Stimulated activated CD4-positive, alpha-beta T cell treated with anti-CD3 and anti-CD28 coated beads, Interleukin-2, amount 100 ng/mL, for 48 hours (primary cell): ENCODE measurements around the gene S100A1.
"Not testable (repeated sequence)": the region's sequence is repeated elsewhere in the genome, so short reads cannot be mapped to it uniquely, and the experiment has no call there.

ENCODE experiments used
- DNase-seq, 2 donors: peaks; one replicate each; pipeline ENCODE4 v3.0.0-alpha.2; 2020

S100A1 gene

GRCh38 chr1:153658400-153659174 is 30.4 kb downstream of the S100A1 start, which contains the start of gene SNAPIN:
Gene SNAPIN, plus strand, starts transcription at chr1:153658703. Its CDS starts 41 bp downstream, at chr1:153658744.
- peak; percentile 85 to 91 for DNase-seq

- DNase-seq: no peak
These were observed 30.9 kb downstream of the S100A1 start for GRCh38 chr1:153659175-153659534.

GRCh38 chr1:153659656-153660055 is 31.4 kb downstream of the S100A1 start:
- DNase-seq: no peak

GRCh38 chr1:153661111-153661708 is 33.0 kb downstream of the S100A1 start:
- no peak for DNase-seq

GRCh38 chr1:153662269-153662668 is 34.0 kb downstream of the S100A1 start:
- DNase-seq: no peak

- DNase-seq: no peak
These were observed 35.0 kb downstream of the S100A1 start for GRCh38 chr1:153663211-153663610.

- DNase-seq: no peak
These were observed 39.2 kb downstream of the S100A1 start for GRCh38 chr1:153667439-153667838.

GRCh38 chr1:153668672-153669071 is 40.4 kb downstream of the S100A1 start:
- not testable (repeated sequence) for DNase-seq

GRCh38 chr1:153669606-153670005 is 41.4 kb downstream of the S100A1 start:
- no peak for DNase-seq

- DNase-seq: no peak
These were observed 42.1 kb downstream of the S100A1 start for GRCh38 chr1:153670257-153670858.

- DNase-seq: peak; percentile 90 to 91
These were observed 42.8 kb downstream of the S100A1 start, which contains the start of gene ILF2 for GRCh38 chr1:153670859-153671627. Gene ILF2, minus strand, starts transcription at chr1:153670993. Its CDS starts 71 bp downstream, at chr1:153670922.

GRCh38 chr1:153671628-153672353 is 43.6 kb downstream of the S100A1 start:
- peak; percentile 41 to 49 for DNase-seq

GRCh38 chr1:153673511-153673910 is 45.3 kb downstream of the S100A1 start:
- no peak for DNase-seq

- peak; percentile 37 to 41 for DNase-seq
These were observed 49.7 kb downstream of the S100A1 start for GRCh38 chr1:153677718-153678518.

GRCh38 chr1:153678519-153679336 is 50.5 kb downstream of the S100A1 start, which contains the start of gene NPR1:
Gene NPR1, plus strand, starts transcription at chr1:153678688. Its CDS starts 421 bp downstream, at chr1:153679109.
- DNase-seq: no peak

GRCh38 chr1:153679337-153680119 is 51.3 kb downstream of the S100A1 start:
- DNase-seq: no peak

GRCh38 chr1:153680120-153680403 is 51.8 kb downstream of the S100A1 start:
- no peak for DNase-seq
